ENCODE results near the gene NSG1. TPM values are rescaled to one million over a fixed set of nuclear protein-coding genes. Genes with fewer than 3 reads are reported as not detected.
"Not testable (repeated sequence)": the region's sequence is repeated elsewhere in the genome, so short reads cannot be mapped to it uniquely, and the experiment has no call there.

The NSG1 gene
- total and polyA plus RNA-seq, 2 of the 13 experiments (the other 11 are each of a cell fraction or from before 2014, with no cell fraction given), result not detected

GRCh38 chr4:4462970-4463369, 76.1 kb downstream of the NSG1 start (continued):
- TF ChIP-seq LCORL (IDR thresholded peaks at IDR 0.05), result no peak
- peak; percentile 61; the same call in 1 of the 2 replicates for TF ChIP-seq LCORL (CRISPR knock-in tag; IDR thresholded peaks at IDR 0.05)
- peak; percentile 56; the same call in 1 of the 2 replicates for TF ChIP-seq TARDBP (CRISPR knock-in tag; IDR thresholded peaks at IDR 0.05)
- no peak; the same call in 1 of the 2 replicates for TF ChIP-seq SOX13 (IDR thresholded peaks at IDR 0.05)
- peak in 1 of 2 experiments; percentile 70; a peak in 2 of 4 replicates for TF ChIP-seq SOX13 (CRISPR knock-in tag; conservative IDR thresholded peaks at IDR 0.05 in 1 of 2, IDR thresholded peaks at IDR 0.05 in 1 of 2)
- TF ChIP-seq SOX6 (IDR thresholded peaks at IDR 0.05), result no peak
- peak; percentile 55 for TF ChIP-seq SOX6 (CRISPR knock-in tag; IDR thresholded peaks at IDR 0.05)

- H3K4me1 ChIP-seq (ENCODE audit: insufficient read depth, low read length), result peaks cover 44% of the 10 kb centered on the region
- POLR2A ChIA-PET; CTCF ChIA-PET (ENCODE audit: low intra/inter-chr PET ratio, low total read pairs); H2AFZ ChIP-seq (ENCODE audit: low read length); FAIRE-seq; H3K27me3 ChIP-seq (ENCODE audit: control insufficient read depth in 1 of 2, insufficient read depth in 2 of 2, low read length in 2 of 2); intact Hi-C loops (cut with micrococcal nuclease; ENCODE audit: unreplicated experiment); H3K9me3 ChIP-seq (ENCODE audit: low read length); DNase-seq (ENCODE audit: low spot score); H3K27ac ChIP-seq (ENCODE audit: extremely low read length, insufficient read depth, low read length); H3K9ac ChIP-seq (ENCODE audit: insufficient read depth, low read depth, low read length); in situ Hi-C loops (cut with HindIII; ENCODE audit: extremely low pct_ligation_motif_present, low pct_unique_long_range_greater_than_20kb); BruUV-seq (replicated peaks); H3K4me2 ChIP-seq (ENCODE audit: low read depth, low read length); H3K79me2 ChIP-seq (ENCODE audit: insufficient read depth, low read length); ATAC-seq; H4K20me1 ChIP-seq (ENCODE audit: insufficient read depth, low read length); H3K4me3 ChIP-seq (replicated peaks in 1 of 3; ENCODE audit: insufficient read depth in 1 of 3, low read depth in 2 of 3, low read length in 3 of 3): not testable (repeated sequence)
- WGBS (ENCODE audit: low lambda C conversion rate), result 97% methylated on average over 3 of the region's 3 CpGs
- H3K36me3 ChIP-seq (replicated peaks in 1 of 2; ENCODE audit: control insufficient read depth in 1 of 2, insufficient read depth in 2 of 2, low read length in 2 of 2), result peaks cover 11 to 39% of the 10 kb centered on the region in 2 experiments
Observed at GRCh38 chr4:4465238-4465637, 78.3 kb downstream of the NSG1 start.

Other genes with a start within 250 kb of the NSG1 start
- not detected in 2 replicates for gene OTOP1, start 160.2 kb upstream of the NSG1 start, total RNA-seq (2016; rRNA removed; fragmentation: Illumina TruSeq; extraction: Trizol)
- not detected in 2 replicates for gene OTOP1, start 160.2 kb upstream of the NSG1 start, polyA plus RNA-seq (2011; rRNA removed)
- gene TMEM128, start 138.9 kb upstream of the NSG1 start, total RNA-seq (2016; rRNA removed; fragmentation: Illumina TruSeq; extraction: Trizol), result 17.2 and 19.4 TPM in 2 replicates
- 21.4 and 27.9 TPM in 2 replicates for gene TMEM128, start 138.9 kb upstream of the NSG1 start, polyA plus RNA-seq (2011; rRNA removed)
- 94.2 and 132 TPM in 2 replicates for gene LYAR, start 96.9 kb upstream of the NSG1 start, total RNA-seq (2016; rRNA removed; fragmentation: Illumina TruSeq; extraction: Trizol)
- 6.0 and 7.8 TPM in 2 replicates for gene LYAR, start 96.9 kb upstream of the NSG1 start, polyA plus RNA-seq (2011; rRNA removed)
- 3.3 and 4.6 TPM in 2 replicates for gene ZBTB49, start 96.9 kb upstream of the NSG1 start, total RNA-seq (2016; rRNA removed; fragmentation: Illumina TruSeq; extraction: Trizol)
- 3.7 and 4.3 TPM in 2 replicates for gene ZBTB49, start 96.9 kb upstream of the NSG1 start, polyA plus RNA-seq (2011; rRNA removed)
- gene STX18, start 154.9 kb downstream of the NSG1 start, total RNA-seq (2016; rRNA removed; fragmentation: Illumina TruSeq; extraction: Trizol), result 37.1 and 41.2 TPM in 2 replicates
- 23.9 TPM in 2 replicates for gene STX18, start 154.9 kb downstream of the NSG1 start, polyA plus RNA-seq (2011; rRNA removed)

Measured in HepG2 (cell line).